Endometrial microvascular endothelial cells (primary cell): ENCODE results near the gene CAMSAP1. TPM values are rescaled to one million over a fixed set of nuclear protein-coding genes. Genes with fewer than 3 reads are reported as not detected.

Experiments
- in situ Hi-C: cut with HindIII; loops from 2 replicates; pipeline ENCODE4 v1.10.0; 2017; ENCODE audit warnings: low sequenced_read_pairs, low pct_unique_long_range_greater_than_20kb; ENCODE audit errors: inconsistent ontology term
- total RNA-seq: library from RNA; depleted of rRNA; stranded (reverse); fragments of >200 nt; gene quantifications from one replicate; pipeline ENCODE4 v1.2.3, GENCODE V29; 2015; ENCODE audit errors: inconsistent ontology term

CAMSAP1 gene
- total RNA-seq, 1 donor from 2014 or later: 19.1 TPM

GRCh38 chr9:135790356-135790755 is 117.0 kb downstream of the CAMSAP1 start:
- in situ Hi-C loops: no loop called here

GRCh38 chr9:135789838-135790291 is 117.5 kb downstream of the CAMSAP1 start:
- in situ Hi-C loops: no loop called here

GRCh38 chr9:135788576-135789300 is 118.6 kb downstream of the CAMSAP1 start:
- in situ Hi-C loops: no loop called here

- in situ Hi-C loops: no loop called here
Observed at GRCh38 chr9:135787776-135788575, 119.4 kb downstream of the CAMSAP1 start.

- in situ Hi-C loops: no loop called here
Observed at GRCh38 chr9:135787317-135787716, 120.0 kb downstream of the CAMSAP1 start.

- in situ Hi-C loops: no loop called here
Observed at GRCh38 chr9:135786146-135786690, 121.1 kb downstream of the CAMSAP1 start.

GRCh38 chr9:135785013-135785575 is 122.3 kb downstream of the CAMSAP1 start:
- in situ Hi-C loops: no loop called here

GRCh38 chr9:135783540-135784245 is 123.7 kb downstream of the CAMSAP1 start:
- in situ Hi-C loops: no loop called here

GRCh38 chr9:135782946-135783345 is 124.4 kb downstream of the CAMSAP1 start:
- in situ Hi-C loops: no loop called here

GRCh38 chr9:135780626-135781025 is 126.7 kb downstream of the CAMSAP1 start:
- in situ Hi-C loops: no loop called here

GRCh38 chr9:135780086-135780485 is 127.3 kb downstream of the CAMSAP1 start:
- in situ Hi-C loops: no loop called here

- in situ Hi-C loops: no loop called here
Observed at GRCh38 chr9:135779571-135779970, 127.8 kb downstream of the CAMSAP1 start.

GRCh38 chr9:135778421-135778820 is 128.9 kb downstream of the CAMSAP1 start:
- in situ Hi-C loops: no loop called here

GRCh38 chr9:135777623-135778177 is 129.6 kb downstream of the CAMSAP1 start:
- in situ Hi-C loops: no loop called here

- in situ Hi-C loops: no loop called here
Observed at GRCh38 chr9:135776893-135777622, 130.3 kb downstream of the CAMSAP1 start.

- in situ Hi-C loops: no loop called here
Observed at GRCh38 chr9:135775911-135776310, 131.4 kb downstream of the CAMSAP1 start.

- in situ Hi-C loops: no loop called here
Observed at GRCh38 chr9:135774794-135775525, 132.4 kb downstream of the CAMSAP1 start.
